Measurements from ENCODE around the gene MYO3A. TPM values are rescaled to one million over a fixed set of nuclear protein-coding genes. Genes with fewer than 3 reads are reported as not detected.

Gene MYO3A
- total and polyA plus RNA-seq, 8 donors = 0.21 to 3.9 (median 3.2) TPM

GRCh38 chr10:26259341-26259740 is 325.3 kb downstream of the MYO3A start:
- intact Hi-C loops (cut with DNase I) = no loop called here
- Histone ChIP-seq H3K4me1 (no peaks in the 10 kb centered on the region), H3K4me3 (no peak overlapping the region), H3K27me3 (no peaks in the 10 kb centered on the region), H3K9me3 (no peaks in the 10 kb centered on the region), H3K36me3 (no peaks in the 10 kb centered on the region), H3K27ac (no peak overlapping the region)
- no peak for ATAC-seq
- no peak for DNase-seq
- TF ChIP-seq CTCF (IDR thresholded peaks at IDR 0.05) = no peak

Data from left lung (tissue), 10 donors.